Astrocyte (in vitro differentiated cells and primary cell): ENCODE results near the gene MKI67.

Source experiments
- EZH2 ChIP-seq: IDR thresholded peaks from 2 replicates; pipeline ENCODE4 v1.6.1; 2012; ENCODE audit warnings: mild to moderate bottlenecking, low read length, inconsistent platforms; ENCODE audit not compliant: insufficient read depth
- TF ChIP-seq, protein P1 (sequence below): IDR thresholded peaks from 2 replicates; pipeline ENCODE4 v1.5.1; 2011; ENCODE audit warnings: low read depth, mild to moderate bottlenecking, inconsistent platforms, low read length, moderate library complexity; ENCODE audit not compliant: insufficient read depth

DNA sequence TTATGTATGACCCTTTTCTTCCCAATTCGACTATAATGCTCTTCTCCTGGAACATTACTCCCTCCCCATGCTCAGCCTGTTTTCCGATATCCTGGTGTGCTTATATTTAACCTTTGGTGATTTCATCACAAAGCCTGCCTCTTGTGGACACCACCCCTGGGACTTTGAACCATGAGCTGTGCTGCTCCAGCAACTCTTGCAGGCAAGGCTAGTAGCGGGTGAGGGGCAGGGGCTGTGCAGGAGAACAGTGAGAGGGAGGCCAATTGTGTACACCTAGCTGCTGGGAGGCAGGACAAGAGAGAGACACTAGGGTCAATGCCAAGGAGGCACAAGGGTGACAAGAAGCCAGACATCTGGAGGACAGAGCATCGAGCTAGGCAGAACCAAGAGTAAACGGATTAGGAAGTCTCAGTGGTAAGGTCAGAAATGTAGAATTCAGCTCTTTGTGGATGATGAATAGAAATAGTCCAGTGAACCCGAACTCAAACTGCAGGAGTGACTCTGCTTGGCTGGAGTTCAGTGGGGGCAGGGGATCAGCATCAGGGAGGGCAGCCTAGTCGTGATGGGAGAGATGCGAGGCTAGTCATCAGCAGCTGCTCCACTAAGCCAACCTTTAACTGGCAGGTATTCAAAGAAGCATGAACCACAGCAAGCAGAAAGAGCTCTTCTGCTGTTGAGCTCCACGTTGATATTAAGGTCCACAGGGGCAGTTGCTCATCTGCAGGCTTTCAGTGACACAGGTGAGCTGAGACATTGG lies 31.0 kb upstream of the MKI67 start:
- TF ChIP-seq, protein P1, sequence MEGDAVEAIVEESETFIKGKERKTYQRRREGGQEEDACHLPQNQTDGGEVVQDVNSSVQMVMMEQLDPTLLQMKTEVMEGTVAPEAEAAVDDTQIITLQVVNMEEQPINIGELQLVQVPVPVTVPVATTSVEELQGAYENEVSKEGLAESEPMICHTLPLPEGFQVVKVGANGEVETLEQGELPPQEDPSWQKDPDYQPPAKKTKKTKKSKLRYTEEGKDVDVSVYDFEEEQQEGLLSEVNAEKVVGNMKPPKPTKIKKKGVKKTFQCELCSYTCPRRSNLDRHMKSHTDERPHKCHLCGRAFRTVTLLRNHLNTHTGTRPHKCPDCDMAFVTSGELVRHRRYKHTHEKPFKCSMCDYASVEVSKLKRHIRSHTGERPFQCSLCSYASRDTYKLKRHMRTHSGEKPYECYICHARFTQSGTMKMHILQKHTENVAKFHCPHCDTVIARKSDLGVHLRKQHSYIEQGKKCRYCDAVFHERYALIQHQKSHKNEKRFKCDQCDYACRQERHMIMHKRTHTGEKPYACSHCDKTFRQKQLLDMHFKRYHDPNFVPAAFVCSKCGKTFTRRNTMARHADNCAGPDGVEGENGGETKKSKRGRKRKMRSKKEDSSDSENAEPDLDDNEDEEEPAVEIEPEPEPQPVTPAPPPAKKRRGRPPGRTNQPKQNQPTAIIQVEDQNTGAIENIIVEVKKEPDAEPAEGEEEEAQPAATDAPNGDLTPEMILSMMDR = no peak
- TF ChIP-seq EZH2 = no peak
